ENCODE results near the gene TTYH2. TPM values are rescaled to one million over a fixed set of nuclear protein-coding genes. Genes with fewer than 3 reads are reported as not detected.

TTYH2 gene
- total RNA-seq, 1 experiment from 2014 or later, result 4.5 TPM

DNA sequence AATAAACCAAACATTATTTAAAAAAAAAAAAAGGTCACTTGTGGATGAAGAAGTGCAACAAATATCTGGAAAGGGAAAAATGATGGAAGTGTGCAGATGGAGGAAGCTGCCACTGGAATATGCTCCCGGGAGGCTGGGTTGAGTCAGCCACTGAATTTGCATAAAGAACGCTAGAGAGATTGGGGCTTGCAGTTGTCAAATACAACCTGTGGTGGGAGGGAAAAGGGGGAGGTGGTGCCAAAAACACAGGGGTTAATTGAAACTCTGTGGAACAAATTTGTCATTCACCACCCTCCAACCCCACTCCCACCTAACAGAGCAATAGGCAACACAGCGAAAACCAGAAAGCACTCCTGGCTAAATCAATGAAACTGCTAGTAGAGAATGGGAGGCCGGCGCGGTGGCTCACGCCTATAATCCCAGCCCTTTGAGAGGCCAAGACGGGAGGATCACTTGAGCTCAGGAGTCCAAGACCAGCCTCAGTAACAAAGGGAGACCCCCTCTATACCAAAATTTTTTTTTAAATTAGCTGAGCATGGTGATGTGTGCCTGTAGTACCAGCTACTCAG lies 47.5 kb upstream of the TTYH2 start (continued):
- TF ChIP-seq ATF1 (CRISPR knock-in tag; IDR thresholded peaks at IDR 0.05), result no peak
- no peak for TF ChIP-seq JUN (CRISPR knock-in tag; IDR thresholded peaks at IDR 0.05)
- TF ChIP-seq, protein P1, sequence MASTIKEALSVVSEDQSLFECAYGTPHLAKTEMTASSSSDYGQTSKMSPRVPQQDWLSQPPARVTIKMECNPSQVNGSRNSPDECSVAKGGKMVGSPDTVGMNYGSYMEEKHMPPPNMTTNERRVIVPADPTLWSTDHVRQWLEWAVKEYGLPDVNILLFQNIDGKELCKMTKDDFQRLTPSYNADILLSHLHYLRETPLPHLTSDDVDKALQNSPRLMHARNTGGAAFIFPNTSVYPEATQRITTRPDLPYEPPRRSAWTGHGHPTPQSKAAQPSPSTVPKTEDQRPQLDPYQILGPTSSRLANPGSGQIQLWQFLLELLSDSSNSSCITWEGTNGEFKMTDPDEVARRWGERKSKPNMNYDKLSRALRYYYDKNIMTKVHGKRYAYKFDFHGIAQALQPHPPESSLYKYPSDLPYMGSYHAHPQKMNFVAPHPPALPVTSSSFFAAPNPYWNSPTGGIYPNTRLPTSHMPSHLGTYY (CRISPR knock-in tag; IDR thresholded peaks at IDR 0.05), result no peak
- no peak for TF ChIP-seq CBFB (CRISPR knock-in tag; IDR thresholded peaks at IDR 0.05; ENCODE audit: low read depth)

DNA sequence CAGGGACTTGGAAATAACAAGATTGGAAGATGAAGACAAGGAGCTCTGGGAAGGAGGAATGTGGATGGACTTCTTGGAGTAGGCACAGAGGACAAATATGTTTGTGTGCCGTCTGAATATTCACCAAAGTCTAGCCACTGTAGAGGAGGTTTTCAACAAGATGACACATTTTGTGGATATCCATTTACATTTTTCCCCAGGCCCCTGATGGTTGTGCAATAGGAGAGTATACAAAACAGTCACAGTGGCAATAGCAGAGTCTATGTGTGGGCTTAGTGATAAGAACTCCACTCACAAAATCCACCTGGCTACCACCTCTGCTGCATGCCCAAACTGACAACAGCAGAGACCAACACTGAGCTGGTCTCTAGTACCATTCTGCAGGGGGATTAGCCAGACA lies 42.4 kb upstream of the TTYH2 start:
- Mint-ChIP-seq H3K4me1 (no peaks in the 10 kb centered on the region), H3K27me3 (ENCODE audit: low read depth) (peaks cover 2% of the 10 kb centered on the region), H3K9me3 (peaks cover 13% of the 10 kb centered on the region), H3K4me3 (no peak overlapping the region), H3K27ac (no peak overlapping the region), H3K36me3 (no peaks in the 10 kb centered on the region)
- TF ChIP-seq, protein P2, sequence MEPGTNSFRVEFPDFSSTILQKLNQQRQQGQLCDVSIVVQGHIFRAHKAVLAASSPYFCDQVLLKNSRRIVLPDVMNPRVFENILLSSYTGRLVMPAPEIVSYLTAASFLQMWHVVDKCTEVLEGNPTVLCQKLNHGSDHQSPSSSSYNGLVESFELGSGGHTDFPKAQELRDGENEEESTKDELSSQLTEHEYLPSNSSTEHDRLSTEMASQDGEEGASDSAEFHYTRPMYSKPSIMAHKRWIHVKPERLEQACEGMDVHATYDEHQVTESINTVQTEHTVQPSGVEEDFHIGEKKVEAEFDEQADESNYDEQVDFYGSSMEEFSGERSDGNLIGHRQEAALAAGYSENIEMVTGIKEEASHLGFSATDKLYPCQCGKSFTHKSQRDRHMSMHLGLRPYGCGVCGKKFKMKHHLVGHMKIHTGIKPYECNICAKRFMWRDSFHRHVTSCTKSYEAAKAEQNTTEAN (CRISPR knock-in tag; IDR thresholded peaks at IDR 0.05), result no peak
- TF ChIP-seq, protein P3, sequence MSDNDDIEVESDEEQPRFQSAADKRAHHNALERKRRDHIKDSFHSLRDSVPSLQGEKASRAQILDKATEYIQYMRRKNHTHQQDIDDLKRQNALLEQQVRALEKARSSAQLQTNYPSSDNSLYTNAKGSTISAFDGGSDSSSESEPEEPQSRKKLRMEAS (CRISPR knock-in tag; IDR thresholded peaks at IDR 0.05), result no peak
- TF ChIP-seq, protein P4, sequence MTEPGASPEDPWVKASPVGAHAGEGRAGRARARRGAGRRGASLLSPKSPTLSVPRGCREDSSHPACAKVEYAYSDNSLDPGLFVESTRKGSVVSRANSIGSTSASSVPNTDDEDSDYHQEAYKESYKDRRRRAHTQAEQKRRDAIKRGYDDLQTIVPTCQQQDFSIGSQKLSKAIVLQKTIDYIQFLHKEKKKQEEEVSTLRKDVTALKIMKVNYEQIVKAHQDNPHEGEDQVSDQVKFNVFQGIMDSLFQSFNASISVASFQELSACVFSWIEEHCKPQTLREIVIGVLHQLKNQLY (CRISPR knock-in tag; IDR thresholded peaks at IDR 0.05), result no peak
- TF ChIP-seq OVOL2 (CRISPR knock-in tag; IDR thresholded peaks at IDR 0.05; ENCODE audit: borderline replicate concordance) (no peak), IRF2 (CRISPR knock-in tag; IDR thresholded peaks at IDR 0.05; ENCODE audit: borderline replicate concordance, low read depth) (no peak), SMAD3 (CRISPR knock-in tag; IDR thresholded peaks at IDR 0.05; ENCODE audit: borderline replicate concordance) (no peak), TEAD4 (CRISPR knock-in tag; IDR thresholded peaks at IDR 0.05) (no peak), PRRX2 (CRISPR knock-in tag; IDR thresholded peaks at IDR 0.05) (no peak)
- TF ChIP-seq, protein P5, sequence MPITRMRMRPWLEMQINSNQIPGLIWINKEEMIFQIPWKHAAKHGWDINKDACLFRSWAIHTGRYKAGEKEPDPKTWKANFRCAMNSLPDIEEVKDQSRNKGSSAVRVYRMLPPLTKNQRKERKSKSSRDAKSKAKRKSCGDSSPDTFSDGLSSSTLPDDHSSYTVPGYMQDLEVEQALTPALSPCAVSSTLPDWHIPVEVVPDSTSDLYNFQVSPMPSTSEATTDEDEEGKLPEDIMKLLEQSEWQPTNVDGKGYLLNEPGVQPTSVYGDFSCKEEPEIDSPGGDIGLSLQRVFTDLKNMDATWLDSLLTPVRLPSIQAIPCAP (CRISPR knock-in tag; IDR thresholded peaks at IDR 0.05), result no peak
- TF ChIP-seq, protein P6, sequence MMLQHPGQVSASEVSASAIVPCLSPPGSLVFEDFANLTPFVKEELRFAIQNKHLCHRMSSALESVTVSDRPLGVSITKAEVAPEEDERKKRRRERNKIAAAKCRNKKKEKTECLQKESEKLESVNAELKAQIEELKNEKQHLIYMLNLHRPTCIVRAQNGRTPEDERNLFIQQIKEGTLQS (CRISPR knock-in tag; conservative IDR thresholded peaks at IDR 0.05), result no peak
- ChIA-PET POLR2A (no interaction called here), CTCF (interaction anchor here (0.6 to 1.2 kb wide), 2 partner anchors 15 to 1220 kb away, joined by 3 to 4 read pairs; no protein-coding TSS in a partner anchor)
- DNase-seq (ENCODE audit: low spot score) (no peak), ATAC-seq (no peak)

DNA sequence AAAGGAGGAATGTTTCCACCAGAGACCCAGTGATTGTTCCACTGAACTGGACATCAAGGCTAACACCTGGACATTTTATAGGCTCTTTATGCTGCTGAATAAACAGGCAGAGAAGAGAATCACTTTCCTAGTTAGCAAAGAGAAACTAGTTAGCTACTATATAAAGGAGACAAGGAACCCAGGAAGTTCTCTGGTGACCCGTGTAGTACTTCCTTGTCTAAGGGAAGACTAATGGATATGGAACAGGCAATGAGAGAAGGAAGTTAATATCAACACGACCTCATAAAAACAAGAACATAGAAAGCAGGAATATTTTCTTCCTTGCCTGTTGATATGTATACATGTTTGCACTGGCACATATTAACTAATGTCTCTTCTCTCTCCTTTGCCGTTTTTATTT lies 40.7 kb upstream of the TTYH2 start:
- Mint-ChIP-seq H3K4me1 (peaks cover 6% of the 10 kb centered on the region; the same call in 1 of the 2 replicates), H3K9me3 (peaks cover 1% of the 10 kb centered on the region), H3K36me3 (no peaks in the 10 kb centered on the region), H3K27me3 (ENCODE audit: low read depth) (no peaks in the 10 kb centered on the region; the same call in none of the 2 replicates), H3K4me3 (no peak overlapping the region), H3K27ac (no peak overlapping the region)
- DNase-seq (ENCODE audit: low spot score) (no peak), ATAC-seq (no peak)
- ChIA-PET POLR2A (no interaction called here), CTCF (interaction anchor here (1.9 to 2.1 kb wide), 2 partner anchors 27 to 83 kb away, joined by 9 to 10 read pairs; no protein-coding TSS in a partner anchor)
- TF ChIP-seq, protein P5 (CRISPR knock-in tag; IDR thresholded peaks at IDR 0.05), result no peak
- no peak for TF ChIP-seq TEAD4 (CRISPR knock-in tag; IDR thresholded peaks at IDR 0.05)
- no peak for TF ChIP-seq TCF7 (CRISPR knock-in tag; IDR thresholded peaks at IDR 0.05; ENCODE audit: low read depth)
- no peak for TF ChIP-seq ZNF671 (CRISPR knock-in tag; IDR thresholded peaks at IDR 0.05)
- TF ChIP-seq TP53 (CRISPR knock-in tag; IDR thresholded peaks at IDR 0.05), result no peak
- no peak for TF ChIP-seq FOXK1 (CRISPR knock-in tag; IDR thresholded peaks at IDR 0.05)
- TF ChIP-seq, protein P1 (CRISPR knock-in tag; IDR thresholded peaks at IDR 0.05), result no peak
- TF ChIP-seq ESRRA (CRISPR knock-in tag; IDR thresholded peaks at IDR 0.05; ENCODE audit: borderline replicate concordance), result no peak
- no peak for TF ChIP-seq ZNF121 (CRISPR knock-in tag; IDR thresholded peaks at IDR 0.05)
- no peak for TF ChIP-seq GABPB1 (CRISPR knock-in tag; IDR thresholded peaks at IDR 0.05)

Measured in WTC11 (cell line).